Nucleus accumbens (tissue), 56 donors: Measurements from ENCODE around the gene PRKAA1.
"Not testable (repeated sequence)": the region's sequence is repeated elsewhere in the genome, so short reads cannot be mapped to it uniquely, and the experiment has no call there.

Source experiments
- DNase-seq, 56 donors: peaks; one replicate each; lab custom pipeline; 2025; lab: John Stamatoyannopoulos, UW

Gene PRKAA1

DNA sequence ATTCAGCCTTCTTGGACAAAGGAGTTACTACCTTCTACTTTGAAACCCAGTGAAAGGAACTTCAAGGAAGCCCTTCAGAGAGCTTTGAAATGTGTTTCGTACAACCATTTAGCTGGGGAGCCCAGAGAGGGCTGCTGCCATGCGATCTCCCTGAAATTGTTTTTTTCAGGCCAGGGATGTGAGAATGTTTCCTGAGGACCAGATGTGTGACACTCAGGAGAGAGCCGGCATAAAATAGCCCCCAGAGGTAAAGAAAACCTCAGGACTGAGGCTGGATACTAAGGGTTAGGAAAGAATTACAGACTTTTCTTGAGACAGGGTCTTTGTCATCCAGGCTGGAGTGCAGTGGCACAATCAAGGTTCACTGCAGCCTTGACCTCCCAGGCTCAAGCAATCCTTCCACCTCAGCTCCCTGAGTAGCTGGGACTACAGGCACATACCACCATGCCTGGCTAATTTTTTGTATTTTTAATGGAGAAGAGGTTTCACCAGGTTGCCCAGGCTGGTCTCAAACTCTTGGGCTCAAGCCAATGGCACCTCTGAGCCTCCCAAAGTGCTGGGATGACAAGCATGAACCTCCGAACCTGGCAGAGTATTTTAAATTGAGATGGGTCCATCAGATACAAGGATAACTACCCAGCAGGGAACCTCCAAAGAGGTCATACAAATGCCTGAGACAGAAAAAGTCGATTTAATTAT, 28.5 kb upstream of the PRKAA1 start:
- DNase-seq, result no peak

DNA sequence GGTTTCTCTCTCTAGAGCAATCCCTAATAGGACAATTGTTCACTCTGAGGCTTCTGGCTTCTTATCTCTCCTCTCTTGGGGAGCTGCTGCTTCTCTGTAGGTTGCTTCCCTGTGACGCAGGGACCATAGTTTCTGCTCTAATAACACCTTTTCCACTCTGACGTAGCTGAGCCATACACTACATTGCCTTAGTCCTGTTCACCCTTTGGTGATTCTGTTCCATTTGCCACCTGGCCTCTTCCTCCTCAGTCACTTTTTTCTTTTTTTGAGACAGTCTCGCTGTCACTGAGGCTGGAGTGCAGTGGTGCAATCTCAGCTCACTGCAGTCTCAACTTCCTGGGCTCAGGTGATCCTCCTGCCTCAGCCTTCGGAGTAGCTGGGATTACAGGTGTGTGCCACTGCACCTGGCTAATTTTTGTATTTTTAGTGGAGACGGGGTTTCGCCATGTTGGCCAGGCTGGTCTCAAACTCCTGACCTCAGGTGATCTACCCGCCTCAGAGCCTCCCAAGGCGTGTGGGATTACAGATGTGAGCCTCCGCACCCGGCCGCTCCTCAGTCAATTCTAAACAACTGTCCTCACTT, 27.4 kb upstream of the PRKAA1 start:
- DNase-seq, result not testable (repeated sequence)

DNA sequence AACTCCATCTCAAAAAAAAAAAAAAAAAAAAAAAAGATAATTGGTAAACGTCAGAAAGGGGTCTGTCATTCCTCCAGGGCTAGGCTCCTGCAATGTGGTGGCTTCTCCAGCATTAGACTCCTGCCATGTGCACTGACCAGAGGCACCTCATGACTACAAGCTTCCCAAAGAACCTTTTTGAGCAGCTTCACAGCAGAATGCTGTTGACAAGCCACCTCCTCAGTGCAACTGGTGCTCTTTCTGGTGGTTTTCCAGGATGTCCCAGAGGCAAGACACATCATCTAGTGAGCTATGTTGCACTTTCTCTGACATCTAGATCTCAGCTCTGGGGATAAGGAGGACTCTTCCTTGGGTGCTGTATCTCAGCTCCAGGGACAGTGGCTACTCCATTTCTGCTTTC, 25.3 kb upstream of the PRKAA1 start:
- no peak for DNase-seq

DNA sequence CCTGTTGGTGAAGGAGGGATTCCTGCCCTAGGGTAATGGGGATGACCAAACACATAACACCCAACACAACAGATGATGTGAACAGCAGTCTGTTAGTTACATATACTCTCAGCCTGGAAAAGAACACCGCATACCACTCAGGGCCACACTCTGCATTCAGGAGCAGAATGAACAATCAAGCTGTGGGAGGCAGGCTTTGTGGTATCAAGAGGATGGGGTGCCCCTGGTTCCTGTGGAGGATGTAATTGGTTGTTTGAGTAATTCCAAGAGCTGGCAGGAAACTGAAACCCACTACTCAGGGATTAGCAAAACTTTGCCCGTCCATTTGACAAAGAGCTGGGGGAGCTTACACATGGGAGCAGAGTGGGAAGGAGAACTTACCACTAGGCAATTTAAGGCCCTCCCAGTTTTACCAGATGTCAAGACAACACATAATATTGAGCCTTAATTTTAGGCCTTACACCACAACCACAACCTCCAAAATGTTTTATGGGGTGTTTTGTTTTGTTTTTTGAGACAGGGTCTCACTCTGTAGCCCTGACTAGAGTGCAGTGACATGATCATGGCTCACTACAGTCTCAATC, 15.6 kb upstream of the PRKAA1 start:
- DNase-seq, result no peak

DNA sequence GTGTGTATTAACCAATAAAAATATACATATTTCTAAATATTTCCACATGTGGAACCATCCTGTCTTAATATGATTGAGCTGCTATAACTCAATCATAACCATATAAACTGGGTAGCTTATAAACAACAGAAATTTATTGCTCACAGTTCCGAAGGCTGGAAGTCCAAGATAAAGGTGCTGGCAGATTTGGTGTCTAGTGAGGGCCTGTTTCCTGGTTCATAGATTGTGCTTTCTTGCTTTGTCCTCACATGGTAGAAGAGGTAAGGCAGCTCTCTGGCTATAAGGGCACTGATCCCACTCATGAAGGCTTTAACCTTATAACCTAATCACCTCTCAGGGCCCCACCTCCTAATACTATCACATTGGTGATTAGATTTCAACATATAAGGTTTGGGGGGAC, 14.0 kb upstream of the PRKAA1 start:
- DNase-seq, result no peak

DNA sequence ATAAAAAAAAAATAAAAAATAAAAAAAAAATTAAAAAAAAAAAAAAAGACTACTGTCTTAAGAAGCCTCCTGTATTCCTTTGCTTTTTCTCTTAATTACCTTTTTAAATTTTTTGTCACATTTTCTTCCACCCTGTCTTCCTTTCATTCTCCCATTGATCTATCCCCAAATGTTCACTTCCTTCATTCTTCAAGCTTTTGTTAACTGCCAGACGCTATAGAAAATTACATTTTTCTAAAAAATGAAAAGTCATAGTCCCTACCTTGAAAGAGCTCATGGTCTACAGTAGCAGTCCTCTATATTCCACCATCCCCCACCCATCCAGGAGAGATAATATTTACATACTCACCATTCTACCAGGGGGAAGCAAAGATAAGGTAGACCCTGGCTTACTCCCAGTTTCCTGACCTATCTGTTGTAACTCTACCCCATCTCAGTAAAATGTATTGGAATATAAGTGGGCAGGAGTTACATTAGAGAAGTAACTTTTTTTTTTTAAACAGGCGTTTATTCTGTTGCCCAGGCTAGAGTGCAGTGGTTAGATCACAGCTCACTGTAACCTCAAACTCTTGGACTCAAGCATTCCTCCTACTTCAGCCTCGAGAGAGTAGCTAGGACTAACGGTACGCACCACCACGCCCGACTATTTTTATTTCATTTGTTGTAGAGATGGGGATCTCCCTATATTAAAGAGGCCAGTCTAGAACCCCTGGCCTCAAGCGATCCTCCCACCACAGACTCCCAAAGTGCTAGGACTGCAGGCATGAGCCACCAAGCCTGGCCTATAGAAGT, 3.8 kb upstream of the PRKAA1 start:
- DNase-seq, result no peak

DNA sequence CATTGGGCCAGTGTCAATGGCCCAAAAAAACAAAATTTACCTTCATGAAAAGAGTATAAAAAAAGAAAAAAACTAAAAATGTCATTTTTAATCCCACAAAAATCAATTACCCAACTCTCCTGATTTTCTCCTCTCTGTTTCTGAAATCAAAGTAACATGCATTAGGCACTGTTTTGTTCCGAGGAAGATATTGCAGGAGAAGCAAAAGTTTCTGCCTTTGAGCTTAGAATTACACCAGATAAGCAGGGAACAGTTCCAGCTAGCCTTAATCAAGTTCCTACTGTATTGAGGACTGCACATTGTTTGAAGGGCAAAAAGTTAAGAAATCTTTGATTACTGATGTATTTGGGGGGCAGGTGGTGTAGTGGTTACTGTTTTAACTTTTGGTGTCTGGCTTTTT, 1.1 kb upstream of the PRKAA1 start:
- no peak for DNase-seq

DNA sequence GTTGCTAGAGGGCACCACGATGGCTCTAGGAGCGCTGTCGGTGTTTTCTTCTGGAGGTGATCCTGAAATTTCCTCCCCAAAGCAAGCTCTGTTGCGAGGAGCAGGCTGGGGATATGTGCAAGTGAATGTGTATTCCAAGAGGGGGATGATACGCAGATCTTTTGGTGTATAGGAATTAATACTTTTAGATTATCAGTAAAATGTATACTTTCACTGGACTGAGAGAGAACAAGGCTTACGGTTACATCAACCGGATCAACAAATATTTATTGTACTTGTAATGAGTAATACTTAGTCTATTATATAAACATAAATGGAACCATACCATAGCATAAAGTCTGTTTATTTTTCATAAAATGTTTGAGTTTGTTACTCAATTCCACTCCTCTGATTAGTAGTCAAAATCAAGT, 632 bp upstream of the PRKAA1 start:
- DNase-seq, result no peak

DNA sequence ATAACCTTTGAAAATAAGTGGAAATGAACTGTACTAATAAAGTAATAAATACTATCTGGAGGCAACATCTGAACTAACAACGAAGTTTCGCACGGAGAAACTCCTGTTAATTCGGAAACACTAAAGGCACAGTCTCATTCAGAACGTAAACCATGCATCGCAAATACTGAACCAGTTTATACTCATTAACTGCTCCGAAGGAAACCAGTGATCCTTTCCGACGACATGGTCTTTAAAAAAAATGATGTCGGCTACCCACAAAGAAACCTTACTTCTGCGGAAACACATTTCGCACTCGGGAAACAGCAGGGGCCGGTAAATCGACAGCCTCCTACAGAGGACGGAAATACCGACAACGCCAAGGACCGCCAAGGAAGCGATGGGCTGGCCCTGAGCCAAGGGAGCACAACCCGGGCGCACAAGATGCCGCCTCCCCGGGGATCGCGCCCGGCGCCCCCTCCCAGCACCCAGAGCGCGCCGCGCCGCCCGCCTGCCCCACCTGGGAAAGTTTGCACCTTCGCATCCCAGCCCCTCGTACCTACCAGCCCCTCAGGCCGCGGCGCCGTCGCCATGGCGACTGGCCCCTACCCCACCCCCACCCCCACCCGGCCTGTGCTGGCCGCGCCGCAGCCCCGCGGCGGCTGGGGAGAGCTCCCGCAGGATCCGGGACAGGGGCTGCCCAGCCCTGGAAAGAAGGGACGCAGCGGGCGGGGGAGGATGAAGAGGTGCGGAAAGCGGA, 732 bp downstream of the PRKAA1 start:
- DNase-seq, result peak in 47 of 56 donors; percentile 4 to 80 (median 61)

DNA sequence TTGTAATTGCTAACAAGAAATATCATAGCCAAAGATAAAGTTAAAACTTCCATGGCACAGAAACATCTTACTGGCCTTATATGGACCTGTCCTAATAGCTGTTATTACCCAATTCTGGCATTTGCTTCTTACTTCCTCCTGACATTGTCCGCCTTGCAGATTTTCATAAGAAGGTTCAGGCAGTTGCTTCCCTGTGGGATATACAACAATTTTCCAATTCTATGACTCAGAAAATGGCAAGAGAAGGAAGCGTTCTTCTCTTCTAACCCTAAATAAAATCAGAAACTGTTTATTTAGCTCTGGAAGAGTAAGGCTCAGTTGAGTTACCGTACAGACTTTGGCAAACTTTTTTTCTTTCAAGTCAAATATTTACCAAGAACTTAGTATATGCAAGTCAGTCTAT, 1.7 kb downstream of the PRKAA1 start:
- DNase-seq, result no peak

DNA sequence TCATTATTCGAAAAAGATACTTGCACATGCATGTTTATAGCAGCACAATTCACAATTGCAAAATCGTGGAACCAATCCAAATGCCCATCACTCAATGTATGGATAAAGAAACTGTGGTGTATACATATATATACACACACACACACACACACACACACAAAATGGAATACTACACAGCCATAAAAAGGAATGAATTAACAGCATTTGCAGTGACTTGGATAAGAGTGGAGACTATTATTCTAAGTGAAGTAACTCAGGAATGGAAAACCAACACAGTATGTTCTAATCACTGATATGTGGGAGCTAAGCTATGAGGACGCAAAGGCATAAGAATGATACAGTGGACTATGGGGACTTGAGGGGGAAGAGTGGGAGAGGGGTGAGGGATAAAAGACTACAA, 3.3 kb downstream of the PRKAA1 start:
- DNase-seq, result not testable (repeated sequence)

DNA sequence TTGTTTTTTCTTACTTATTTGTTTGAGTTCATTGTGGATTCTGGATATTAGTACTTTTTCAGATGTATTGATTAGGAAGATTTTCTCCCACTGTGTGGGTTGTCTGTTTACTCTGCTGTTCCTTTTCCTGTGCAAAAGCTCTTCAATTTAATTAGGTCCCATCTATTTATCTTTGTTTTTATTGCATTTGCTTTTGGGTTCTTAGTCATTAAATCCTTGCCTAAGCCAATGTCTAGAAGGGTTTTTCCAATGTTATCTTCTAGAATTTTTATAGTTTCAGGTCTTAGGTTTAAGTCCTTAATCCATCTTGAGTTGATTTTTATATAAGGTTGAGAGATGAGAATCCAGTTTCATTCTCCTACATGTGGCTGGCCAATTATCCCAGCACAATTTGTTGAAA, 3.8 kb downstream of the PRKAA1 start:
- not testable (repeated sequence) for DNase-seq

DNA sequence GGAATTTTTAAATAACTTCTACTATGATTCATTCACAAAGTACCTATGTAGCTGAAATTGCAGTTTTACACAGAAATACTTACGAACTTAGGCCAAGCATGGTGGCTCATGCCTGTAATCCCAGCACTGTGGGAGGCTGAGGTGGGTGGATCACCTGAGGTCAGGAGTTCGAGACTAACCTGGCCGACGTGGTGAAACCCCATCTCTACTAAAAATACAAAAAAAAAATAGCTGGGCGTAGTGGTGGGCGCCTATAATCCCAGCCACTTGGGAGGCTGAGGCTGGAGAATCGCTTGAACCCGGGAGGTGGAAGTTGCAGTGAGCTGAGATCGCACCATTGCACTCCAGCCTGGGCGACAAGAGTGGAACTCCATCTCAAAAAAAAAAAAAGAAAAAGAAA, 5.5 kb downstream of the PRKAA1 start:
- DNase-seq, result not testable (repeated sequence)

DNA sequence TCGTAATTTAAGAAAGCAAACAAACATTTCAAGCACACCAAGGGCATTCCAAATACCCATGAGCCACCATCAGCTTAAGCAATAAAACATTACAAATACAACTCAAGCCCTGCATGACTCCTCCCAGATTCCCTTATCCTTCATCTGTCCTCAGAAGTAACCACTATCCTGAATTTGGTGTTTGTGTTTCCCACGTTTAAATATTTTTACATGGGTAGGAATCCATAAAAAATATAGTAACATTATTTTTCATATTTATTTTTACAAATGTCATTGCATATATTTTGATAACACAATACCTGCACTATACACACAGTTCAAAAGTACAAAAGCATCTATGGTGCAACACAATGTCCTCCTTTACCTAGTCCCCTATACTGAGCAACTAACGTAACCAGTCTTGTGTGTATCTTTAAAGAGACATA, 6.4 kb downstream of the PRKAA1 start:
- no peak for DNase-seq

DNA sequence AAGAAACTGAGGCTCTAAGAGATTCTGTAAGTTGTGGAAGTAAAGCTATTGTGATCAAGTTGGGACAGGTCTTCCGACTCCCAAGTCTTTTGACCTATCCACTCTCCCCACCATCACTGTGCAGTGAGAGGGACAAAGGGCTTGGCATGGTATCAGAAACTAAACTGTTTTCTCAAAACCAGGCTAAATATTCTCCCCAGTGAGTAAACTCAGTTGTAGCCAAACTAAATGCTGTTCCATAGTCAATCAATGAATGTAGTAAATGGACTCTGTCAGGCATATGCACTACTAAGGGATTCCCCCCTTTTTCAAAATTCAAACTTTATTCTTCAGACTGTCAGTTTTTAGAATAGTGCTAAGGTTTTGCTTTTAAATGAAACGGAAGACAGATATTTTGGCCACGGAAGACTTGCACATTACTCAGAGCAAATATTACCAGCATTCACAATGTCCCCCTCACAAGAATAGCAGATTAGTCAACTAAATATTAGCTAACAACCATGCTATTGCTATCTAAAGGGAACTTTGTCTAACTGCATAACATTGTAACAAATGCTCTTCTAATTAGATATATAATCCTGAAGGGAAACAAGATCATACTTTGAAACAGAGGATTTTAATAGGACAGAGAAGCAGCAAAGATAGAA, 7.1 kb downstream of the PRKAA1 start:
- DNase-seq, result no peak

DNA sequence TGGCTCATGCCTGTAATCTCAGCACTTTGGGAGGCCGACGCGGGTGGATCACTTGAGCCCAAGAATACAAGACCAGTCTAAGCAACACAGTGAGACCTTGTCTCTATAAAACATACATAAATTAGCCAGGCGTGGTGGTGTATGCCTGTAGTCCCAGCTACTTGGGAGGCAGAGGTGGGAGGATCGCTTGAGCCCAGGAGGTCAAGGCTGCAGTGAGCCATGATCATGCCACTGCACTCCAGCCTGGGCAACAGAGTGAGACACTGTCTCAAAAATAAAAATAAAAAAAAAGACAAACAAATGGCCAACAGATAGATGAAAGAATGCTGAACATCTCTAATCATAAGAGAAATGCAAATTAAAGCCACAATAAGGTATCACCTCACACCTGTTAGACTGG, 9.2 kb downstream of the PRKAA1 start:
- DNase-seq, result not testable (repeated sequence)

DNA sequence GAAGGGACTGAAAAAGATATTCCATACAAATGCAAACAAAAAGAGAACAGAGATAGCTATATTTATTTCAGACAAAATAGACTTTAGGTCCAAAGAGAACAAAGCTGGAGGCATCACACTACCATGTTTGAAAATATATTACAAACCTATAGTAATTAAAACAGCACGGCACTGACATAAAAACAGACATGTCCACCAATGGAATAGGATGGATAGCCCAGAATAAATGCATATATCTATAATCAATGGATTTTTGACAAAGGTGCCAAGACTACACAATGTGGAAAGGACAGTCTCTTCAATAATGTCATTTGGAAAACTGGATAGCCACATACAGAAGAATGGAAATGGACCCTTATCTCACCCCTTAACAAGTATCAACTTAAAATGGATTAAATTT, 10.2 kb downstream of the PRKAA1 start:
- no peak for DNase-seq

DNA sequence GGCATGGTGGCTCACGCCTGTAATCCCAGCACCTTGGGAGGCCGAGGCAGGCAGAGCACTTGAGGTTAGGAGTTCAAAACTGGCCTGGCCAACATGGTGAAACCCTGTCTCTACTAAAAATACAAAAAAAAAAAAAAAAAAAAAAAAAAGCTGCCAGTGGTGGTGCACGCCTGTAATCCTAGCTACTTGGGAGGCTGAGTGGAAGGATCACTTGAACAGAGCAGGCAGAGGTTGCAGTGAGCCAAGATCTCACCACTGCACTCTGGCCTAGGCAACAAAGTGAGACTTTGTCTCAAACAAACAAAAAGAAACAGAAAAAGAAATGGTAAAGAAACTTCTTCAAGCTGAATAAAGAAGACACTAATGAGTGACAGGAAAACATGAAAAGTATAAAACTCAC, 11.5 kb downstream of the PRKAA1 start:
- DNase-seq, result not testable (repeated sequence)

DNA sequence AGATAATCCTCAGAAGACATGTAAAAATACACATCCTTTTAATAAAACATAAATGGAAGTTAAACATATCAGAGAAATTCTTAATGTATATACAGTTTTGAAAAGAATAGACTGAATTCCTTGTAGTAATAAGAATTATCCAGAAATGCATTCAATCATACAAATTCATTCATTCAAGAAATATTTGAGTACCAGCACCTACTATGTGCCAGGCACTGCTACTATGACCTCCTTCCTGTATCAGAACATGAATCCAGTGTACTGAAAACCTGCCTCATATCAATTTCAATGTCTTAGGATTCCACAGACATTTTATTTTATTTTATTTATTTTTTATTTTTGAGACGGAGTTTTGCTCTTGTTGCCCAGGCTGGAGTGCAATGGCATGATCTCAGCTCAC, 13.3 kb downstream of the PRKAA1 start:
- no peak for DNase-seq

DNA sequence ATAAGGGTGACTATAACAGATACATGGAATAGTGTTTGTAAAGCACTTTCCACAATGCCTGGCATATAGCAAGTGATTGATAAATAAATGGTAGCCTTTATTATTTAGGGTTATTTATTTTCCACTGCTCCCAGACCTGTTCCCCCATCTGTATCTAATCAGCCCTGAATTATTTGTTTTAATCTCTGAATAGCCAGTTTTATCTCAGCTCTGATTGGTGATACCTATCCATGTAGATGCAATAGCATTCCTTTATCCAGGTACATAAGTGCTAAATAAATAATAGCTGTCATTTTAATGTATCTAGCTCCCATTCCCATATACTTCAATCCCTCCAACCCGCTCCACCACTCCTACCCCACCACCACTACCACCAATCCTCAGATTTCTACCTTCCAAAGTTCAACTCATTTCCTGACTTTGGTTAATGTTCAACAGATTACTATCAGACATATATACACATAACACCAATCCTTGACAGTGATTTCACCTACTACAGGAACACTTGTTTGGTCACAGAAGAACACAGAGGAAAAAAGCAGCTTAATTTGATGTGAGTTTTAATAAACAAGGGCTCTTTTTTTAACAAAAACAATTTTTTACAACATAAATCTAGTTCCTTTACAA, 14.0 kb downstream of the PRKAA1 start:
- DNase-seq, result no peak
